Neural progenitor cell (in vitro differentiated cells): ENCODE data around the gene CHMP1B. TPM values are rescaled to one million over a fixed set of nuclear protein-coding genes. Genes with fewer than 3 reads are reported as not detected.

Experiments
- DNase-seq: peaks from one replicate; pipeline ENCODE4 v3.0.0-alpha.2; 2016; ENCODE audit warnings: low spot score
- H2AFZ ChIP-seq: fragments of 200-600 bp; sonication (generic); replicated peaks from 2 replicates; pipeline ENCODE4 v1.6.1; 2016; ENCODE audit warnings: antibody characterized with exemption
- H3F3A ChIP-seq: fragments of 200-600 bp; sonication (generic); 2 replicates; pipeline ENCODE4 v1.6.1; 2016; ENCODE audit warnings: antibody characterized with exemption, low read depth
- H3K27ac ChIP-seq: fragments of 200-600 bp; sonication (generic); 2 replicates; pipeline ENCODE4 v1.5.1; 2016; ENCODE audit warnings: mild to moderate bottlenecking
- H3K27me3 ChIP-seq: fragments of 200-600 bp; sonication (generic); 2 replicates; pipeline ENCODE4 v1.6.1; 2016; ENCODE audit warnings: mild to moderate bottlenecking, moderate library complexity
- H3K36me3 ChIP-seq: fragments of 200-600 bp; sonication (generic); 2 replicates; pipeline ENCODE4 v1.5.1; 2016
- H3K4me1 ChIP-seq: fragments of 200-600 bp; sonication (generic); 2 replicates; pipeline ENCODE4 v1.6.1; 2016; ENCODE audit warnings: mixed run types
- H3K4me2 ChIP-seq: fragments of 200-600 bp; sonication (generic); 2 replicates; pipeline ENCODE4 v1.6.1; 2016
- H3K4me3 ChIP-seq: fragments of 200-600 bp; sonication (generic); 2 replicates; pipeline ENCODE4 v1.5.1; 2016
- H3K79me2 ChIP-seq: fragments of 200-600 bp; sonication (generic); 2 replicates; pipeline ENCODE4 v1.6.1; 2016; ENCODE audit warnings: low read depth
- H3K9ac ChIP-seq: fragments of 200-600 bp; sonication (generic); 2 replicates; pipeline ENCODE4 v1.6.1; 2016
- H3K9me3 ChIP-seq: fragments of 200-600 bp; sonication (generic); 2 replicates; pipeline ENCODE4 v1.5.1; 2016; ENCODE audit warnings: low read depth
- H4K20me1 ChIP-seq: fragments of 200-600 bp; sonication (generic); 2 replicates; pipeline ENCODE4 v1.6.1; 2016; ENCODE audit warnings: low read depth
- H3K27ac Mint-ChIP-seq: 3 replicates; pipeline ENCODE4 v1.8.0; 2021; ENCODE audit warnings: mixed read lengths
- H3K27me3 Mint-ChIP-seq: 2 replicates; pipeline ENCODE4 v1.8.0; 2022; ENCODE audit warnings: low read depth, mild to moderate bottlenecking, inconsistent platforms, moderate library complexity, mixed read lengths; ENCODE audit not compliant: insufficient read depth
- H3K36me3 Mint-ChIP-seq: 3 replicates; pipeline ENCODE4 v1.8.0; 2021; ENCODE audit warnings: mixed read lengths
- H3K4me1 Mint-ChIP-seq: 3 replicates; pipeline ENCODE4 v1.8.0; 2021; ENCODE audit warnings: mixed read lengths
- H3K4me3 Mint-ChIP-seq: 3 replicates; pipeline ENCODE4 v1.8.0; 2021; ENCODE audit warnings: mild to moderate bottlenecking, moderate library complexity, mixed read lengths
- H3K9me3 Mint-ChIP-seq: 3 replicates; pipeline ENCODE4 v1.8.0; 2020; ENCODE audit warnings: mixed read lengths
- EZH2 ChIP-seq: fragments of 200-600 bp; sonication (generic); IDR thresholded peaks from 2 replicates; pipeline ENCODE4 v1.6.1; 2017; ENCODE audit warnings: antibody characterized with exemption, mild to moderate bottlenecking, moderate library complexity
- EZH2phosphoT487 ChIP-seq: fragments of 200-600 bp; sonication (generic); IDR thresholded peaks from 2 replicates; pipeline ENCODE4 v1.6.1; 2017; ENCODE audit warnings: antibody characterized with exemption
- total RNA-seq: library from RNA; depleted of rRNA; stranded (reverse); fragments of >200 nt; gene quantifications from 2 replicates; pipeline ENCODE4 v1.2.3, GENCODE V29; 2015; ENCODE audit warnings: low replicate concordance
- TF ChIP-seq, protein P1 (sequence below): fragments of 200-600 bp; sonication (generic); IDR thresholded peaks from 2 replicates; pipeline ENCODE4 v1.5.1; 2017; ENCODE audit warnings: antibody characterized with exemption, mild to moderate bottlenecking

Gene CHMP1B
- total RNA-seq, 1 donor from 2014 or later = 62.9 TPM

GRCh38 chr18:11820697-11821096, 30.5 kb upstream of the CHMP1B start:
- Histone ChIP-seq H4K20me1 (no peaks in the 10 kb centered on the region), H3K27ac (no peak overlapping the region), H3K4me3 (no peak overlapping the region), H3K27me3 (no peaks in the 10 kb centered on the region), H3K9ac (no peak overlapping the region), H3K4me2 (no peak overlapping the region), H3K4me1 (no peaks in the 10 kb centered on the region), H3K9me3 (no peaks in the 10 kb centered on the region), H2AFZ (no peak overlapping the region), H3F3A (no peaks in the 10 kb centered on the region), H3K79me2 (no peaks in the 10 kb centered on the region), H3K36me3 (no peaks in the 10 kb centered on the region)
- Mint-ChIP-seq H3K4me3 (no peak overlapping the region), H3K36me3 (no peaks in the 10 kb centered on the region), H3K27ac (no peak overlapping the region), H3K4me1 (peaks cover 11% of the 10 kb centered on the region), H3K9me3 (peaks cover 5% of the 10 kb centered on the region), H3K27me3 (peaks cover 4% of the 10 kb centered on the region)
- DNase-seq = no peak
- no peak for TF ChIP-seq EZH2phosphoT487
- TF ChIP-seq, protein P1, sequence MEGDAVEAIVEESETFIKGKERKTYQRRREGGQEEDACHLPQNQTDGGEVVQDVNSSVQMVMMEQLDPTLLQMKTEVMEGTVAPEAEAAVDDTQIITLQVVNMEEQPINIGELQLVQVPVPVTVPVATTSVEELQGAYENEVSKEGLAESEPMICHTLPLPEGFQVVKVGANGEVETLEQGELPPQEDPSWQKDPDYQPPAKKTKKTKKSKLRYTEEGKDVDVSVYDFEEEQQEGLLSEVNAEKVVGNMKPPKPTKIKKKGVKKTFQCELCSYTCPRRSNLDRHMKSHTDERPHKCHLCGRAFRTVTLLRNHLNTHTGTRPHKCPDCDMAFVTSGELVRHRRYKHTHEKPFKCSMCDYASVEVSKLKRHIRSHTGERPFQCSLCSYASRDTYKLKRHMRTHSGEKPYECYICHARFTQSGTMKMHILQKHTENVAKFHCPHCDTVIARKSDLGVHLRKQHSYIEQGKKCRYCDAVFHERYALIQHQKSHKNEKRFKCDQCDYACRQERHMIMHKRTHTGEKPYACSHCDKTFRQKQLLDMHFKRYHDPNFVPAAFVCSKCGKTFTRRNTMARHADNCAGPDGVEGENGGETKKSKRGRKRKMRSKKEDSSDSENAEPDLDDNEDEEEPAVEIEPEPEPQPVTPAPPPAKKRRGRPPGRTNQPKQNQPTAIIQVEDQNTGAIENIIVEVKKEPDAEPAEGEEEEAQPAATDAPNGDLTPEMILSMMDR = no peak
- TF ChIP-seq EZH2 = no peak

GRCh38 chr18:11821208-11821607, 30.0 kb upstream of the CHMP1B start:
- Mint-ChIP-seq H3K4me1 (peaks cover 14% of the 10 kb centered on the region), H3K9me3 (peaks cover 5% of the 10 kb centered on the region), H3K27me3 (peaks cover 4% of the 10 kb centered on the region), H3K36me3 (no peaks in the 10 kb centered on the region), H3K4me3 (no peak overlapping the region), H3K27ac (no peak overlapping the region)
- TF ChIP-seq, protein P1 = no peak
- TF ChIP-seq EZH2phosphoT487 (no peak), EZH2 (no peak)
- Histone ChIP-seq H3K4me3 (no peak overlapping the region), H3K4me2 (no peak overlapping the region), H3K9me3 (no peaks in the 10 kb centered on the region), H3K36me3 (no peaks in the 10 kb centered on the region), H3K27ac (no peak overlapping the region), H2AFZ (no peak overlapping the region), H3K27me3 (no peaks in the 10 kb centered on the region), H3K79me2 (no peaks in the 10 kb centered on the region), H3F3A (no peaks in the 10 kb centered on the region), H4K20me1 (no peaks in the 10 kb centered on the region), H3K4me1 (no peaks in the 10 kb centered on the region), H3K9ac (no peak overlapping the region)
- DNase-seq = no peak

- peaks cover 16% of the 10 kb centered on the region for H3K4me1 Mint-ChIP-seq
- no peak overlapping the region for H3K4me3 ChIP-seq
- H3K27ac Mint-ChIP-seq = no peak overlapping the region
- H3K27me3 Mint-ChIP-seq = peaks cover under 1% of the 10 kb centered on the region
- TF ChIP-seq, protein P1 = no peak
- TF ChIP-seq EZH2 (no peak), EZH2phosphoT487 (no peak)
- no peaks in the 10 kb centered on the region for H3F3A ChIP-seq
- no peaks in the 10 kb centered on the region for H4K20me1 ChIP-seq
- no peak overlapping the region for H2AFZ ChIP-seq
- no peaks in the 10 kb centered on the region for H3K36me3 ChIP-seq
- no peaks in the 10 kb centered on the region for H3K36me3 Mint-ChIP-seq
- H3K27ac ChIP-seq = no peak overlapping the region
- no peak overlapping the region for H3K4me2 ChIP-seq
- H3K27me3 ChIP-seq = no peaks in the 10 kb centered on the region
- no peak overlapping the region for H3K9ac ChIP-seq
- no peaks in the 10 kb centered on the region for H3K9me3 ChIP-seq
- H3K9me3 Mint-ChIP-seq = peaks cover 4% of the 10 kb centered on the region
- no peaks in the 10 kb centered on the region for H3K79me2 ChIP-seq
- no peak overlapping the region for H3K4me3 Mint-ChIP-seq
- H3K4me1 ChIP-seq = no peaks in the 10 kb centered on the region
- DNase-seq = no peak
Measured at GRCh38 chr18:11821643-11822237, 29.5 kb upstream of the CHMP1B start.
